ENCODE results near the gene TOMM20.
"Not testable (repeated sequence)": the region's sequence is repeated elsewhere in the genome, so short reads cannot be mapped to it uniquely, and the experiment has no call there.

Gene TOMM20

GRCh38 chr1:235077571-235078479 lies 50.8 kb downstream of the TOMM20 start:
- DNase-seq, result no peak

GRCh38 chr1:235077163-235077540 lies 51.5 kb downstream of the TOMM20 start:
- no peak for DNase-seq

- DNase-seq, result no peak
These were observed 52.0 kb downstream of the TOMM20 start for GRCh38 chr1:235076504-235077162.

GRCh38 chr1:235075777-235076308 lies 52.8 kb downstream of the TOMM20 start:
- DNase-seq, result no peak

GRCh38 chr1:235075048-235075776 lies 53.4 kb downstream of the TOMM20 start:
- DNase-seq, result no peak

GRCh38 chr1:235074523-235075047 lies 54.1 kb downstream of the TOMM20 start:
- DNase-seq, result no peak

- DNase-seq, result no peak
These were observed 54.6 kb downstream of the TOMM20 start for GRCh38 chr1:235073968-235074522.

- no peak for DNase-seq
These were observed 55.2 kb downstream of the TOMM20 start for GRCh38 chr1:235073331-235073967.

GRCh38 chr1:235072577-235072976 lies 56.1 kb downstream of the TOMM20 start:
- not testable (repeated sequence) for DNase-seq

- DNase-seq, result no peak
These were observed 56.5 kb downstream of the TOMM20 start for GRCh38 chr1:235072096-235072495.

- DNase-seq, result no peak
These were observed 57.8 kb downstream of the TOMM20 start for GRCh38 chr1:235070819-235071218.

- no peak for DNase-seq
These were observed 58.8 kb downstream of the TOMM20 start for GRCh38 chr1:235069577-235070563.

GRCh38 chr1:235069176-235069575 lies 59.5 kb downstream of the TOMM20 start:
- DNase-seq, result no peak

GRCh38 chr1:235068158-235069121 lies 60.2 kb downstream of the TOMM20 start:
- DNase-seq, result no peak

- DNase-seq, result peak; percentile 81
These were observed 61.1 kb downstream of the TOMM20 start for GRCh38 chr1:235067396-235068157.

GRCh38 chr1:235063068-235063765 lies 65.4 kb downstream of the TOMM20 start:
- DNase-seq, result peak; percentile 28

GRCh38 chr1:235060607-235061470 lies 67.8 kb downstream of the TOMM20 start:
- DNase-seq, result no peak
